Measurements from ENCODE around the gene UVRAG.

DNA sequence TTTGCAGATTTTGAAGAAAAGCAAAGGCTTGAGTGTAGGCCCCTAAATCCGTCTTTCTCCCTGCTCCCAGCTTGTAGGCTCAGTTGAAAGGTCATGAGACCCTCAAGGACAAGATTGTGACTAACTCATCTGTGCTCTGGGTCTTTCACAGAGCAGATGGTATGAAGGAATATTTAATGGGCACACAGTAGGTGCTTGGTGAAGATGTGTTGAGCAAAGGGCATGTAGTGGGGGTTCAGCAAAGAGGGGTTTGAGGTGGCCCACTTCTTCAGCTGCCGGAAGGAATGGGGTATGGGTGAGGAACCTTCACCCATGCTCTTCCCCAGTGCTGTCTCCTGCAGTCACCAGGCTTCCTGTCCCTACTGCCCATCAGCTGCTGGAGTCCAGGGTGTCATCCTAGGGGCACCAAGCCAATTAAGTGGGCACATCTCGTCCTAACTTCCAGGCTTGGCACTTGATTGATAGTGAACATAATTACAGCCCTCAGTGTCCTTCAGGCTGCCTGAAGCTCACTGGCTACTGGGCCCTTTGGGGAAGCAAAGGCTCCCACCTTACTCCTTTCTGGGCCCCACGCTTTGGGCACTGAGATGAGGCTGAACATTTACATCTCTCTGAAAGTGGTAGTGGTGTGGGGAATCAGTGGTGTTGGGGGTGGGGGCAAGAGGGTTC is 31.5 kb upstream of the UVRAG start:
- no peak for TF ChIP-seq EZH2 (IDR thresholded peaks at IDR 0.05; ENCODE audit: low read length)
- TF ChIP-seq, protein P1, sequence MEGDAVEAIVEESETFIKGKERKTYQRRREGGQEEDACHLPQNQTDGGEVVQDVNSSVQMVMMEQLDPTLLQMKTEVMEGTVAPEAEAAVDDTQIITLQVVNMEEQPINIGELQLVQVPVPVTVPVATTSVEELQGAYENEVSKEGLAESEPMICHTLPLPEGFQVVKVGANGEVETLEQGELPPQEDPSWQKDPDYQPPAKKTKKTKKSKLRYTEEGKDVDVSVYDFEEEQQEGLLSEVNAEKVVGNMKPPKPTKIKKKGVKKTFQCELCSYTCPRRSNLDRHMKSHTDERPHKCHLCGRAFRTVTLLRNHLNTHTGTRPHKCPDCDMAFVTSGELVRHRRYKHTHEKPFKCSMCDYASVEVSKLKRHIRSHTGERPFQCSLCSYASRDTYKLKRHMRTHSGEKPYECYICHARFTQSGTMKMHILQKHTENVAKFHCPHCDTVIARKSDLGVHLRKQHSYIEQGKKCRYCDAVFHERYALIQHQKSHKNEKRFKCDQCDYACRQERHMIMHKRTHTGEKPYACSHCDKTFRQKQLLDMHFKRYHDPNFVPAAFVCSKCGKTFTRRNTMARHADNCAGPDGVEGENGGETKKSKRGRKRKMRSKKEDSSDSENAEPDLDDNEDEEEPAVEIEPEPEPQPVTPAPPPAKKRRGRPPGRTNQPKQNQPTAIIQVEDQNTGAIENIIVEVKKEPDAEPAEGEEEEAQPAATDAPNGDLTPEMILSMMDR (optimal IDR thresholded peaks at IDR 0.05 in 1 of 3, IDR thresholded peaks at IDR 0.05 in 1 of 3, conservative IDR thresholded peaks at IDR 0.05 in 1 of 3; ENCODE audit: extremely low read depth in 1 of 3, insufficient read depth in 2 of 3, low read length in 3 of 3) = no peak
